COR-L47 (cell line): Measurements from ENCODE around the gene GTSE1.

ENCODE experiments used
- DNase-seq: peaks from one replicate; lab custom pipeline; 2025; lab: John Stamatoyannopoulos, UW

GTSE1 gene

DNA sequence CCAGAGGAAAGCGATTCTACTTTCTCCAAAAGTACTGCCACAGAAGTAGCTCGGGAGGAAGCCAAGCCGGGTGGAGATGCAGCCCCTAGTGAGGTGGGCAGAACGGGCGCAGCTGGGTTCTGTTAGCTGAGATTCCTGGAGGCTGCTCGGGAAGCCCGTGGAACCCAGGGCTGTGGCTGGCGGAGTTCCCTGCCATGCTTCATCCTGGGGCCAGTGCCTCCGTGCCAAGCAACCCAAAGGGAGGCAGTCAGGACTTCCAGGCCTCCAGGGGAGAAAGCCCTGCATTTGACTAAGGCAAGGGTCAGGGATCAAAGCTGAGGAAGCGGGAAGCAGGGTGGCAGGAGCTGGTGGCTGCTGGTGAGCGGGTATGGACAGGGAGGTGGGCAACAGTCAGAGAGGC, 32.1 kb downstream of the GTSE1 start:
- no peak for DNase-seq

DNA sequence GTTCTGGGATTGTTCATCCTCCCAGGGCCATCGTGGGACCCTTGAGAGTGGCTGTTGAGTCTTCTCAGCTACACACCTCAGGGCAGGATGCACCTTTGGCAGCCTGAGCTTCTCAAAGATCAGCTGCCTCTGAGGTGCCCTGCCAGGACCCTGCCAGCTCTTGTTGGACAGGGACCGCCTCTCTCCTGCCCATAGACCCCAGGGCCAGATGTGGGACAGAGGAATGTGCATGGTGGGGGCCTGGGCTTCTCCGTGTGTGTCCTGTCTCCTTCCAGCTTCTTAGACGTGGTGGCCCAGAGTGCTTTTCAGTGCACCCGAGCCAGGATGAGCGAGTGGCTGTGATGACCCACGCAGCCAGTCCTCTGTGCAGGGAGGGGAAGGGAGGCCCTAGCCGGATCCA, 32.9 kb downstream of the GTSE1 start:
- no peak for DNase-seq

DNA sequence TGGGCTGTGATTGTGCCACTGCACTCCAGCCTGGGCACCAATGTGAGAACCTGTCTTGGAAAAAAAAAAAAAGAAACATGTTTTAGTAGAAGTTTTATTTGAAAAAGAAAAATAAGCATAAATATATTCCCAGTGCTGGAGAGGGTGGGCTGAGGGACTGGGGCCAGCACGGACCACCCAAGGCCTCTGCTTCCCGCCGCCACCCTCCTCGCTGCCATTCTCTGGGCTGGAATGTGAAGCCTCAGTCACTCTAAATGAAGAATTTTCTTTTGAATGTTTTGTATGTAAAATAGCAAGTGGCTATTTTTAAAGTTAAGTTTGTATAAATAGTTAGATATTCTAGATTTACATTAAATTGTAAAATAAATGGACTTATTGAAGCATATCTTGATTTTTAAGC, 33.8 kb downstream of the GTSE1 start:
- DNase-seq, result no peak

GRCh38 chr22:46331496-46331895, 34.8 kb downstream of the GTSE1 start:
- no peak for DNase-seq

- DNase-seq, result peak; percentile 68
Observed at GRCh38 chr22:46335201-46336118, 38.8 kb downstream of the GTSE1 start, which contains the start of gene TRMU. TSS of gene TRMU (plus strand) at chr22:46335714. CDS start at chr22:46335765, 51 bp downstream.

DNA sequence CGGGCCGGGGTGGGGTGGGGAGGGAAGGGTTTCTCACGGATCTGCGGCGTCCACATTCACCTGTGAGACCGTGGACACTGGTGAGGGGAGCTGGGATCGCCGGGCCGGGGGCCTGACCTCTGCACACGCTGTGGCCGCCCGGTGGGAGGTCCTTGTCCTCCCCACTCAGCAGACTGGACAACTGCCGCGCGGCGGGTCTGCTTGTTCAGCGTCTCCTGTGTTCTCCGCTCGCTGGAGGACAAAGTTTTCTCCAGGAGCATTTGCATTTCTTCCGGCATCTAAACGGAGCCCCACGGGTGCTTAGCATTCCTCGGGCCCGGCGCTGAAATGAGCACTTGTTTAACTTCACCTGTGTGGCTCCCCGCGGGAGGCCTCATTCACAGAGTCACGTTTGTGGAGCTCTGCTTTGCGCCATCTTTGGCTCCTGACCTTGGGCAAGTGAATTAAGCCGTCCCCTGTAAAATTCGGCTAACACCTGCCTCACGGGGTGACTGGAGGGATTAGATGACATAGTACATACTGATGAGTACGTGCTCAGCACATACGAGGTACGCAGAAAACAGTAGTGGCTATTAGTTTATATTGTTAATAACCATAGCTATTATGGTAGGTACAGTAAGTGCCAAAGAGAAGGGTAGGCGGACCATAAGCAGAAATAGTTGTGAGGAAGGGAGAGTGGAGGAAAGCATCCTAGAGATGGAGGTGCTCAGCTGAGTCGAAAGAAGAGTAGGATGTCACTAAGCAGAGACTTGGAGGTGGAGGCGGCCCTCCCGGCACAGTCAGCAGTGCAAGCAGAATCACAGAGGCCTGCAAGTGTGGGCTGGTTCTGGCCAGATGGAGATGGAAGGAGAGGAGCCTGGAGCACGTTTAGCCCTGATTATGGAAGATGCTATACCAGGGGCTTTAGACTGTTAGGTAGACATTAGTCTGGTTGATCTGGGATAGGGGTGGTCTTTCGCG, 39.7 kb downstream of the GTSE1 start:
- peak; percentile 11 for DNase-seq

DNA sequence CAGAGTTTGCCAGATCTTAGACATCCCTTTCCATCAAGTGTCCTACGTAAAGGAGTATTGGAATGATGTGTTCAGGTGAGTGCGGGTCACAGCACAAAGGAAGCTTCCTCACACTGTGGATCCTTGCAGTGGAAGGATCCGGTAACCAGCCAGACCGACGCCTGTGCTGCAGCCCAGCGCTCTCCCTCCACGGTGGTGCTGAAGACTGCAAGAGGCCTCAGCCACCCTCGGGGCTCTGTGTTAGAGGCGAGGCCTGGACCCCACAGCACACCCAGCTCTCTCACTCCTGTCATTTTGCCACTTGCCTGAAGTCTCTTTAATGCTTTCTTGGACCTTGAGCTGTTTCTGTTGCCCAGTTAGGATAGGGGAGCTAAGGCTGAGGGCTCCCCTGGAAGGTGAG, 41.2 kb downstream of the GTSE1 start:
- no peak for DNase-seq

DNA sequence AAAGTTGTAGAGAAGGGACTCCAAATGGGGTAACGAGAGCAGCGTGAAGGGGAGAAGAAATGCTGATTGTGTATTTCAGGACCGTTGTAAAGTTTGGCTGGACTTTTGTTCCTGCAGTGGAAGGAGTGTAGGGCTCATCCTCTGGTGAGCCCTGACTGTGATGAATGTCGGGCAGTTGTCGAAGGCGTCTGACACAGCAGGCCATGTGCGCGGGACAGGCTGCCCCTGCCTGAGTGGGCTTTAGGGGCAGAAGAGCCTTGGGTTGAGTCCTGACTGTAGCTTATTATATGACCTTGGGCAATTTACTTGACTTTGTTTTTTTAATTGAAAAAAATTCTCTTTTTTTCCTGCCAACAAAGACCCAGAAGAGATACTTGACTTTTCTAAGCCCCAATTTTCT, 42.0 kb downstream of the GTSE1 start:
- DNase-seq, result no peak

- no peak for DNase-seq
Observed at GRCh38 chr22:46339956-46340355, 43.3 kb downstream of the GTSE1 start.

DNA sequence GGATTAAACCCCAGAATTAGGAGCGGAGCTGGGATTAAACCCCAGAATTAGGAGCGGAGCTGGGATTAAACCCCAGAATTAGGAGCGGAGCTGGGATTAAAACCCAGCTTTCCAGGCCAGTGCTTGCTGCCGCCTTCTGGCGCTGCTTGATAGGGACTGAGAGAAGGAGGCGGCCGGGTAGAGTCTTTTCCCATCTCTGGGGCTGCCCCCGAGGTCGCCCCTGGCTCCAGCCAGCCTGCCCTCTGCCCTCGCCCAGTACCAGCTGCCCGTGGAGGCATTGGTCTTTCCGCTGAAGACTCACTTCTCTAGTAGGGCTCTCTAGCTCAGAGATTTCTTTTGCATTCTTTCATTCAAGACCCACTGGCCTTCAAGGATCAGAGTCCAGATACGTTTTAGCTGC, 44.0 kb downstream of the GTSE1 start:
- DNase-seq, result no peak

GRCh38 chr22:46346680-46347405, 50.2 kb downstream of the GTSE1 start:
- DNase-seq, result no peak

- no peak for DNase-seq
Observed at GRCh38 chr22:46347646-46348045, 51.0 kb downstream of the GTSE1 start.

- no peak for DNase-seq
Observed at GRCh38 chr22:46348099-46348695, 51.5 kb downstream of the GTSE1 start.

GRCh38 chr22:46349238-46349637, 52.6 kb downstream of the GTSE1 start:
- no peak for DNase-seq

DNA sequence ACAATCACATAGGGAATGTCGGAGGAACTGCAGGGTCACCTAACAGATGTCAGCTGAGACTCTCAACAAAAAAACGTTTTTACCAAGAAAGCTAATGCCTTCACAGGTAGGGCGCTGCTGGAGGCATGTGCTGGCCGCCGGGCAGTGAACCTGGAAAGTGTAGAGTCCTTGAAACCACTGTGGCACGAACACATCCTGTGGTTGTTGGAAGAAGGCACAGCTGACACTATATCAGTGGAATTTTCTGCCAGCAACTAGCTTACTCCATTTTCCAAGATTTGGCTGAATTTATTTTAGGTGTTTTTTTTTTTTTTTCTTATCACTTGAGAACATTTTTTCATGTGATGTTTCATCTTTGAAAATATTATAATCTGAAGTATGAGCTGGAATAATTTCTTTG, 53.0 kb downstream of the GTSE1 start:
- DNase-seq, result no peak

DNA sequence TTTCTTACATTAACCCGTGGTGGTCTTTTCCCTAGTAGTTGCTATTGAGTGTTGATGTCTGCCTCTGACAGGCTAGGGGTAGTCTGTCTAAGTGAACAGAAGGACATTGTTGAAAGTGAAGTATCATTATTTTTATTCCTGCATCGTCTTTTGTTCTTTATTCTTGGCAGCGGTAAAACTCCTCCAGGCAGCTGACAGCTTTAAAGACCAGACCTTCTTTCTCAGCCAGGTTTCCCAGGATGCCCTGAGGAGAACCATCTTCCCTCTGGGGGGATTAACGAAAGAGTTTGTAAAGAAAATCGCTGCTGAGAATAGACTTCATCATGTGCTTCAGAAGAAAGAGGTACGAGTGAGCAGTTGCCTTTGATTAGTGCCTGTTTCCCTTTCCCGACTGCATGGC, 53.5 kb downstream of the GTSE1 start:
- no peak for DNase-seq

GRCh38 chr22:46350646-46351045, 54.0 kb downstream of the GTSE1 start:
- DNase-seq, result no peak

- DNase-seq, result no peak
Observed at GRCh38 chr22:46351131-46351735, 54.6 kb downstream of the GTSE1 start.

- no peak for DNase-seq
Observed at GRCh38 chr22:46351767-46352166, 55.1 kb downstream of the GTSE1 start.

DNA sequence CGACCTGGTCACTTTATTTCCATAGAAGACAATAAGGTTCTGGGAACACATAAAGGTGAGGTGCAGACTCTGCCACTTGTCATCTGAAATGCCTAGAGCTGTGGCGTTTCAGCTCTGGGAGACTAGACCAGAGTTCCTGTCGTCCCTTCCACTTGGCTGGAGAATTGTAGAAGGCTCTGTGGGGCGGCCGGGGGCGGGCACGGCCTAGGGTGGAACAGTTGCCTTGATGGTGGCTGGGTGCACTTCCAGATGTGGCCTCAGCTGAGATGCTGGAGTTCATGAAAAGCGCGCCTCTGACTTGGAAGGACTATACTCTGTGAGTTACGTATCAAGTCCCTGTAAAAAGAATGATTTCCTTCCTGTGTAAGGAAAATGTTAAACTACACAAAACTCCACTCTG, 55.6 kb downstream of the GTSE1 start:
- no peak for DNase-seq

DNA sequence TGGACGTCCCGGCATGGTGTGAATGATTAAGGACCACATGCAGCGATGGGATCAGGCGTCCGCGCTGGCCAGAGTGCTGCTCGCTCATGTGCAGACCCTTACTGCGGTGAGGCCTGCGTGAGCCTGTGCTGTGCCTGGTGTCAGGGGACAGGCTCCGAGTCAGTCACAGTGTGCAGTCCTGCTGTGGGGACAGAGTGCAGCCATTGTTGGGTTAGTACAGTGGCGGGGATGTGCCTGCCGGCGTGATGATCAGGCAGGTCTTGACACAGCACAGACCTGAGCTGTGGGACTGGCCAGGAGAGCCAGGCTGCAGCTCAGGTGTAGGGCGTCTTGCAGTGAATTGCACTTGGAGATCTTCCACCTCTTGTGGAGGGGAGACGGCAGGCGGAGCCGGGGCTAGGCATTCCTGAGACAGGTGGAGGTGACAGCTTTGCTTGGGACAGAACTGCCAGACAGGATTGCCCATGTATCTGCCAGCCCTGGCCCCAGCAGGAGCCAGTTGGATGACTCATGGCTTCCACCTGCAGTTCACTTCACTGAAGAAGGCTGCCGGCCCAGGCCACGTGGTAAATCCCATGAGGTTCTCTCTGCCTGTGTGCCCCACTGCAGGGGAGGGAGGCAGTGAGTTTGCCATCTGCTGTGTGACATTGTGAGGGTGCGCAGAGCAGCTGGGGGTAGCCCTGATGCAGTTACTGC, 56.2 kb downstream of the GTSE1 start:
- DNase-seq, result peak; percentile 35
